GM12865 (cell line): ENCODE results near the gene FLAD1.
"Not testable (repeated sequence)": the region's sequence is repeated elsewhere in the genome, so short reads cannot be mapped to it uniquely, and the experiment has no call there.

Experiments
- DNase-seq: peaks from one replicate; pipeline ENCODE4 v3.0.0; 2010; ENCODE audit warnings: low read depth
- H3K4me3 ChIP-seq: 2 replicates; pipeline ENCODE4 v1.5.1; 2011; ENCODE audit warnings: mild to moderate bottlenecking, low read depth, low read length, control low read depth
- TF ChIP-seq, protein P1 (sequence below): IDR thresholded peaks from 2 replicates; pipeline ENCODE4 v1.5.1; 2011; ENCODE audit warnings: low read length, control low read depth, low read depth, inconsistent platforms; ENCODE audit not compliant: insufficient read depth; ENCODE audit errors: missing control alignments

Gene FLAD1

DNA sequence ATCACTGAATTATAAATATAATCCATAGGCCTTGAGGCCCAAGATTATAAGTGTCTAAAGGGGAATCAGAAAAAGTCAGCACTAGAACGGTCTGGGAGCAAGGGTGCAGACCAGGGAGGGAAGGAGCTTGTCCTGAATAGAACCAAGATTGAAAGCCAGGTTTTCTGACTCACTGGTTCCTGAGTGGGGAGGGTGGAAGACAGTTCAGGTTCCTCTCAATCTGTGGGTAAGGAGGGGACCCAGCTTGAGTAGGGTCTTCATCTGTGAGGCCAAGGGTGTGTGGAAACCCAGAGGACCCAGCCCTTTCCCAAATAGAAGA is 11.1 kb downstream of the FLAD1 start:
- TF ChIP-seq, protein P1, sequence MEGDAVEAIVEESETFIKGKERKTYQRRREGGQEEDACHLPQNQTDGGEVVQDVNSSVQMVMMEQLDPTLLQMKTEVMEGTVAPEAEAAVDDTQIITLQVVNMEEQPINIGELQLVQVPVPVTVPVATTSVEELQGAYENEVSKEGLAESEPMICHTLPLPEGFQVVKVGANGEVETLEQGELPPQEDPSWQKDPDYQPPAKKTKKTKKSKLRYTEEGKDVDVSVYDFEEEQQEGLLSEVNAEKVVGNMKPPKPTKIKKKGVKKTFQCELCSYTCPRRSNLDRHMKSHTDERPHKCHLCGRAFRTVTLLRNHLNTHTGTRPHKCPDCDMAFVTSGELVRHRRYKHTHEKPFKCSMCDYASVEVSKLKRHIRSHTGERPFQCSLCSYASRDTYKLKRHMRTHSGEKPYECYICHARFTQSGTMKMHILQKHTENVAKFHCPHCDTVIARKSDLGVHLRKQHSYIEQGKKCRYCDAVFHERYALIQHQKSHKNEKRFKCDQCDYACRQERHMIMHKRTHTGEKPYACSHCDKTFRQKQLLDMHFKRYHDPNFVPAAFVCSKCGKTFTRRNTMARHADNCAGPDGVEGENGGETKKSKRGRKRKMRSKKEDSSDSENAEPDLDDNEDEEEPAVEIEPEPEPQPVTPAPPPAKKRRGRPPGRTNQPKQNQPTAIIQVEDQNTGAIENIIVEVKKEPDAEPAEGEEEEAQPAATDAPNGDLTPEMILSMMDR = no peak
- DNase-seq = no peak
- H3K4me3 ChIP-seq = no peak overlapping the region

DNA sequence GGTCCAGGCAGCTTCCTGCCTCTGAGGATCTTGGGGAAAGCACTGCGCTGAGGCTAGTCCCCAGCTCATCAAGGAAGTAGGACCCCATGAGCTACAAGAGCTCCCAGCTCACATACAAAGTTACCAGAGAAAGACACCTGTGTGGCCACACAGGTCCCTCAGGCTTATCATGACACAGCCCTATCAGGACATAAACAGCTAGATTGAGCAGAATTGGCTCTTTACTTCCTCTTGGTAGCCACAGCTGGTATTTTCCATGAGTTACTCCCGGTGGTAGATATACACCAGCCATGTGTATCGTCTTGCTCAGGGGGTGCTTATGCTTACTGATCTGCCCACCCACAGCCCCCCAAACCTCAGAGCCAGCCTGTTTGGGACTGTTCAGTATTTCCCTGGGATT is 11.4 kb downstream of the FLAD1 start:
- no peak for DNase-seq
- TF ChIP-seq, protein P1 = no peak
- H3K4me3 ChIP-seq = no peak overlapping the region

DNA sequence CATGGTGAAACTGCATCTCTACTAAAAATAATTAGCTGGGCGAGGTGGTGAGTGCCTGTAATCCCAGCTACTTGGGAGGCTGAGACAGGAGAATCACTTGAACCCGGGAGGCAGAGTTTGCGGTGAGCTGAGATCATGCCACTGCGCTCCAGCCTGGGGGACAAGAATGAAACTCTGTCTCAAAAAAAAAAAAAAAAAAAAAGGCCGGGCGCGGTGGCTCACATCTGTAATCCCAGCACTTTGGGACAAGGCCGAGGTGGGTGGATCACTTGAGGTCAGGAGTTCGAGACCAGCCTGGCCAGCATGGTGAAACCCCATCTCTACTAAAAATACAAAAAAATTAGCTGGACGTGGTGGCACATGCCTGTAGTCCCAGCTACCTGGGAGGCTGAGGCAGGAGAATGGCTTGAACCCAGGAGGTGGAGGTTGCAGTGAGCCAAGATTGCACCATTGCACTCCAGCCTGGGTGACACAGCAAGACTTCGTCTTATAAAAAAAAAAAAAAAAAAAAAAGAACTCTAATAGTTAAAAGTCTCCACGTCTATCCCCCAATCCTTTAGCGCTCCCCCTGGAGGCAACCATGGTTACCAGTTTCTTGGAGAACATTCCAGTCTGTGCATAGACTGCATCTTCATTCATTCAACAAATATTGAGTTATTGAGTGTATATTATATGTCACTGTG is 12.3 kb downstream of the FLAD1 start:
- not testable (repeated sequence) for H3K4me3 ChIP-seq, DNase-seq
- TF ChIP-seq, protein P1 = peak; percentile 10

DNA sequence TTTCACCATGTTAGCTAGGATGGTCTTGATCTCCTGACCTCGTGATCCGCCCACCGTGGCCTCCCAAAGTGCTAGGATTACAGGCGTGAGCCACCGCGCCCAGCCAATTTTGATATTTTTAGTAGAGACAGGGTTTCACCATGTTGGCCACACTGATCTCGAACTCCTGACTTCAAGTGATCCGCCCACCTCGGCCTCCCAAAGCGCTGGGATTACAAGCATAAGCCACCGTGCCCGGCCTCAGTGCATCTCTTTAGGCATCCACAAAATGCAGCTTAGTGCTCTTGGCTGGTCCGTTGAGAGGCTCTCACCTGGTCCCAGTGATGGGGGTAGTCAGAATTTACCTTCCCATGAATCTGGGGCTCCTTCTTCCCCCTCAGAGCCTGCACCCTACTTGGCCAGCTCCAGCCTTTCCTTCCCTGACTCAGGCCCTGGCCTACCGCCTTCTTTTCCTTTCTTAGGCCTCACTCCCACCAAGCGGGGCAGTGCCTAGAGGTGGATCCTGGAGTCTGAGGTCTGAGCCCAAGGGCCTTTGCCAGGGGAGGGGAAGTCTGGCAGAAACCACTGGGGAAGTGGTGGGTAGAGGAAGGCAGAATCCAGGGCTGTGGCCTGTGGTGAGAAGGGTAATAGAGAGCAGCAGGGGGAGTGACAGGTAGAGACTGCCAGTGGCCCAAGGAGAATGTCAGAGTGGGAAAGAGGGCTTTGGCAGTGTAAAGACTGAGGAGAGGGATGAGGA is 14.0 kb downstream of the FLAD1 start:
- TF ChIP-seq, protein P1 = no peak
- no peak for DNase-seq
- no peak overlapping the region for H3K4me3 ChIP-seq

DNA sequence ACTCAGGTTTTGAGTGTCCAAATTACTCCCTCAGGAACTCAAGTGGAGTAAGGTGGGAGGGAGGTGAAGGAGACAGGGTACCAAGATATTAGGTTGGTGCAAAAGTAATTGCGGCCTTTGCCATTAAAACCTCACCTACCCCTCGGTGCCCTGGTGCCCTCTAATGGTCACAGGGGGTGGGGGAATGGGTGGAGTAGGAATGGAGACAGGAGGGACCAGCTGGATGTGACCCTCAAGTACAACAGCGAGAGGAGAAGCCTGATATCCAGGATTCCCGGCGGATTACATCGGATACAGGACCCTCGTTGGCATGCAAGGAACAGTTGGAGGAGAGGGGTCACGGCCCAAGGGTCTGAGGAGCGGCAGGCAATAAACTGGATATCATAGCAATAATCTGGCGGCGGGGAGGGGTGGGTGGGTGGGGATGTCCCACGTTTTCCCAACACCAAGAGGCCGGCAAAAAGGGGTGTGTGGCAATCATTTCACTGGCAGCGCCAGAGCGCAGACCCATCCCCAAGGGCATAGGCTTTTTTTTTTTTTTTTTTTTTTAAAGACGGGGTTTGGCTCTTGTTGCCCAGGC is 15.1 kb downstream of the FLAD1 start:
- no peak for DNase-seq
- TF ChIP-seq, protein P1 = peak; percentile 22
- H3K4me3 ChIP-seq = peak overlapping the region; percentile 84

DNA sequence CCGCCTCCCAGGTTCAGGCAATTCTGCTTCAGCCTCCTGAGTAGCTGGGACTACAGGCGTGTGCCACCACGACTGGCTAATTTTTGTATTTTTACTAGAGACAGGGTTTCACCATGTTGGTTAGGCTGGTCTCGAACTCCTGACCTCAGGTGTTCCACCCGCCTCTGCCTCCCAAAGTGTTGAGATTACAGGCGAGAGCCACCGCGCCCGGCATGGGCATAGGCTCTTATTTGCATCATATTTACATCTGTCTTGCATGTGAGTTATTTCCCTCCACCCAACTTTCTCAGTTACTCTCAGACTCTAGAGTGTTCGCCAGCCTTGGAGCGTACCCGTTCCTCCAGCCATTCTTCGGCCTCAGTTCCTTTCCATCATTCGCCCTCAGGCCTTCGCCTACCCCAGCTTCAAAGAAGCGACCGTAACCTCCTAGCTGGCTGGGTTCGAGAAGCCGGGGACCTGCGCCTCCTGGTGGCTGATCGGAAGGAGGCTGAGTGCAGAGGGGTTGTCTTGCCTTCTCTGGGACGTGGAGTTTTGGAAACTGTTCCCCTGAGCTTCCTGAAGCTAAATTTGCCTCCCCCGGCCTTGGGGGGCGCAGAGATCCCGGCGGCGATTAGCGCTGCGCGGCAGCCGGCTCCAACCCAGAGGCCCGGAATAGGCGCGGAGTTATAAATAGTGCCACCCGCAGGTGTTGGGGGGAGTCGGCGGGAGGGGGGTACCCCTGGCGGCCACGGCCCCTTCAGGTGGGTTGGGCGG is 15.8 kb downstream of the FLAD1 start:
- H3K4me3 ChIP-seq = peak overlapping the region; percentile 84
- TF ChIP-seq, protein P1 = peak; percentile 97
- DNase-seq = peak; percentile 93
